Measurements from ENCODE around the gene ZNF326.
A peak's percentile ranks its signal among the peaks of the same experiment; 100 is the strongest.
"Not testable (repeated sequence)": the region's sequence is repeated elsewhere in the genome, so short reads cannot be mapped to it uniquely, and the experiment has no call there.

Gene ZNF326

GRCh38 chr1:89966656-89967055 lies 28.3 kb upstream of the ZNF326 start:
- DNase-seq (ENCODE audit: low spot score), result no peak

- no peak for DNase-seq (ENCODE audit: low spot score)
These were observed 23.3 kb upstream of the ZNF326 start for GRCh38 chr1:89971600-89971999.

GRCh38 chr1:89972024-89972423 lies 22.9 kb upstream of the ZNF326 start:
- no peak for DNase-seq (ENCODE audit: low spot score)

- no peak for DNase-seq (ENCODE audit: low spot score)
These were observed 21.3 kb upstream of the ZNF326 start for GRCh38 chr1:89973471-89974127.

- DNase-seq (ENCODE audit: low spot score), result no peak
These were observed 20.7 kb upstream of the ZNF326 start for GRCh38 chr1:89974256-89974655.

- no peak for DNase-seq (ENCODE audit: low spot score)
These were observed 20.0 kb upstream of the ZNF326 start for GRCh38 chr1:89974696-89975470.

- no peak for DNase-seq (ENCODE audit: low spot score)
These were observed 19.3 kb upstream of the ZNF326 start for GRCh38 chr1:89975540-89976125.

GRCh38 chr1:89978755-89979154 lies 16.2 kb upstream of the ZNF326 start:
- no peak for DNase-seq (ENCODE audit: low spot score)

GRCh38 chr1:89980605-89981004 lies 14.3 kb upstream of the ZNF326 start:
- DNase-seq (ENCODE audit: low spot score), result no peak

GRCh38 chr1:89982846-89983245 lies 12.1 kb upstream of the ZNF326 start:
- not testable (repeated sequence) for DNase-seq (ENCODE audit: low spot score)

- DNase-seq (ENCODE audit: low spot score), result not testable (repeated sequence)
These were observed 10.3 kb upstream of the ZNF326 start for GRCh38 chr1:89984564-89985116.

GRCh38 chr1:89986020-89986419 lies 8.9 kb upstream of the ZNF326 start:
- DNase-seq (ENCODE audit: low spot score), result no peak

GRCh38 chr1:89987159-89987819 lies 7.6 kb upstream of the ZNF326 start:
- peak; percentile 70 for DNase-seq (ENCODE audit: low spot score)

GRCh38 chr1:89989099-89989498 lies 5.8 kb upstream of the ZNF326 start:
- no peak for DNase-seq (ENCODE audit: low spot score)

GRCh38 chr1:89989799-89990198 lies 5.1 kb upstream of the ZNF326 start:
- DNase-seq (ENCODE audit: low spot score), result no peak

- no peak for DNase-seq (ENCODE audit: low spot score)
These were observed 3.7 kb upstream of the ZNF326 start for GRCh38 chr1:89990976-89991831.

- no peak for DNase-seq (ENCODE audit: low spot score)
These were observed 1.4 kb upstream of the ZNF326 start for GRCh38 chr1:89993541-89993940.

- no peak for DNase-seq (ENCODE audit: low spot score)
These were observed 592 bp upstream of the ZNF326 start for GRCh38 chr1:89994231-89994804.

GRCh38 chr1:89995598-89996449 lies 914 bp downstream of the ZNF326 start:
- DNase-seq (ENCODE audit: low spot score), result no peak

- no peak for DNase-seq (ENCODE audit: low spot score)
These were observed 1.7 kb downstream of the ZNF326 start for GRCh38 chr1:89996450-89997110.

All from germinal center (tissue), 1 donor.